NB4 (cell line): ENCODE measurements around the gene TMPRSS2.

Experiments
- DNase-seq: peaks from one replicate; pipeline ENCODE4 v3.0.0; 2010; ENCODE audit warnings: low read depth
- H3K4me3 ChIP-seq: one replicate; pipeline ENCODE4 v1.5.1; 2011; ENCODE audit warnings: mild to moderate bottlenecking, low read depth, low read length, moderate library complexity
- CTCF ChIP-seq: IDR thresholded peaks from one replicate; pipeline ENCODE4 v1.5.1; 2012; ENCODE audit warnings: low read depth, low read length
- MAX ChIP-seq: IDR thresholded peaks from 2 replicates; pipeline ENCODE4 v1.6.1; 2011; ENCODE audit warnings: low read depth, low read length
- MYC ChIP-seq: IDR thresholded peaks from 2 replicates; pipeline ENCODE4 v1.6.1; 2011; ENCODE audit warnings: low read depth, low read length
- POLR2A ChIP-seq: IDR thresholded peaks from 2 replicates; pipeline ENCODE4 v1.6.1; 2011; ENCODE audit warnings: mild to moderate bottlenecking; ENCODE audit not compliant: insufficient read length; ENCODE audit errors: extremely low read depth

Gene TMPRSS2

GRCh38 chr21:41433566-41433965, 74.4 kb downstream of the TMPRSS2 start:
- H3K4me3 ChIP-seq: no peak overlapping the region
- no peak for DNase-seq
- TF ChIP-seq POLR2A (no peak), MYC (no peak), CTCF (no peak)

- DNase-seq: no peak
- TF ChIP-seq MAX (no peak), MYC (no peak), POLR2A (no peak), CTCF (no peak)
- H3K4me3 ChIP-seq: no peak overlapping the region
These were observed 75.1 kb downstream of the TMPRSS2 start for GRCh38 chr21:41432562-41433460.

GRCh38 chr21:41431788-41432548, 76.0 kb downstream of the TMPRSS2 start:
- TF ChIP-seq POLR2A (no peak), CTCF (no peak), MAX (no peak), MYC (no peak)
- no peak overlapping the region for H3K4me3 ChIP-seq
- no peak for DNase-seq

- no peak overlapping the region for H3K4me3 ChIP-seq
- DNase-seq: no peak
- no peak for TF ChIP-seq MYC
- TF ChIP-seq MAX: no peak
- no peak for TF ChIP-seq CTCF
- TF ChIP-seq POLR2A: no peak
These were observed 78.0 kb downstream of the TMPRSS2 start for GRCh38 chr21:41429925-41430491.

- H3K4me3 ChIP-seq: no peak overlapping the region
- DNase-seq: no peak
- no peak for TF ChIP-seq MYC
- no peak for TF ChIP-seq CTCF
- TF ChIP-seq POLR2A: no peak
- no peak for TF ChIP-seq MAX
These were observed 78.7 kb downstream of the TMPRSS2 start for GRCh38 chr21:41429305-41429704.
